ENCODE results near the gene OGFOD3.

GRCh38 chr17:82344175-82344907, 74.0 kb downstream of the OGFOD3 start:
- TF ChIP-seq CTCF (IDR thresholded peaks at IDR 0.05) (no peak), EP300 (IDR thresholded peaks at IDR 0.05; ENCODE audit: low read depth) (no peak)

All from transverse colon (tissue), 3 donors.